Right renal cortex interstitium (tissue), 3 donors: Measurements from ENCODE around the gene WDR33. TPM values are rescaled to one million over a fixed set of nuclear protein-coding genes. Genes with fewer than 3 reads are reported as not detected.

Experiments used
- DNase-seq, 3 donors: peaks; one replicate each; pipeline ENCODE4 v3.0.0-alpha.2; 2013; ENCODE audit warnings: low read depth in 3 of 3, low spot score in 2 of 3
- polyA plus RNA-seq, 3 donors: library from polyadenylated mRNA; unstranded; fragments of 120-200 nt; gene quantifications; one replicate each; pipeline ENCODE4 v1.2.1, GENCODE V29; 2013; ENCODE audit not compliant: insufficient read length in 3 of 3

Gene WDR33
- polyA plus RNA-seq, 3 donors = 57.2 to 74.7 (median 60.9) TPM

DNA sequence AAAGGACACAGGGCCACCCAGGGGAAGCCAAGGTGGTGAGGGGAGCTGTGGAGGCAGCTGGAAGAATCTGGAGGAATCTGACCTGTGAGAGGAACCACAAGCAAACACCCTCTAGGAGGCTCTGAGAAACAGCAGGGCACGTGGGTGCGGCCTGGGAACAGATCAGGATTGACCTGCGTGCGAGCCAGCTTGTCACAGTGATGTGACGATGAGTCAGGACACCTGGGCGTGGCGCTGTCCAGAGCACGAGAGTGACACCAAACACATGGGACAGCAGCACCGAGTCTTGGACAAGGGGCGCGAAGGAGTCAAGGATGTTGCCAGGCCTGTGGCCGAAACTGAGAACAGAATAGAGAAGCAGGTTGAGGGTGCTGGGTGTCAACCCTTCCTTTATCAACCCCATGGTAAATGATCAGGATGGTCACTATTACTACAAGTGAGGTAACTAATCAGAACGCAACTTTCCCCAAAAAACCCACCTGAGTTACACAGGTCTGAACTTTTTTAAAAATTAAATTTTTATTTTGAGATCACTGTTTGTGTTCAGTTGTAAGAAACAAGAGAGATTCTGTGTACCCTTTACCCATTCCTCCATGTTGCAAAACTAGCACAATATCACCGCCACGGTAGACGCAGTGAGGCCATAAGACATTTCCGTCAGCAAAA, 110.3 kb downstream of the WDR33 start:
- DNase-seq = no peak

DNA sequence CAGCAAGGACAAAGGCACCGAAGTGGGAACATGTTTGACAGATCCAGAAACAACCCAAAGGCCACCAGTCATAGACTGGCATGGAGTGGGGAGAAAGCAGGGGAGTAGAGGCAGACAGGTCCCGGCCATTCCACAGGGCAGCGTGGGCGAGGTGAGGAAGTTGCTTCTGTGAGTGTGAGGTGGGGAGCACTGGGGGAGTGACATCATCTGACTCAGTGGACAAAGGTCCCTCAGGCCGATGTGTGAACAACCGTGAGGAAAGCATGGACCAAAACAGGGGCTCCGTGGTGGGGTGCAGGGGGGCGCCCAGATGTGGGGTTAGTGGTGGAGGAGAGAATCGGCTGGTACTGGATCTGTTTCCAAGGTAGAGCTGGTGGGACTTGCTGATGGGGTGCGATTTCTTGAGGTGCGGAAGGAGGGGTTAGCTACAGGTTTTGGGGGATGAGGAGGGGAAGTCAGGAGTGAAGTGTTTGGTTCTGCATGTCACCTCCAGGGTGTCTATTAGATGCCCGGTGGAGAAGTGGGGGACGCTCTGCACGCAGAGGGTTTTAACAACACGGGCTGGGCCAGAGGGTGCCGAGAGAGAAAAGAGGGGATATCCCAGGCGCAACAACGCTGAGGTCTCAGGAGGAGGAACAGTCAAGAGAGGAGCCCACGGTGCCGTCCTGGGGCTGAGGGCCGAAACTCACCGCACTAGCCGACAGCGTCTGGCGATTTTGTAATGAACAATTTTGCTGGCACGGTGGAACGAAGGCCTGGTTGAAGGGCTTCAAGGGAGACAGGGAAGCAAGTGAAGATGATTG, 112.2 kb downstream of the WDR33 start:
- DNase-seq = no peak

DNA sequence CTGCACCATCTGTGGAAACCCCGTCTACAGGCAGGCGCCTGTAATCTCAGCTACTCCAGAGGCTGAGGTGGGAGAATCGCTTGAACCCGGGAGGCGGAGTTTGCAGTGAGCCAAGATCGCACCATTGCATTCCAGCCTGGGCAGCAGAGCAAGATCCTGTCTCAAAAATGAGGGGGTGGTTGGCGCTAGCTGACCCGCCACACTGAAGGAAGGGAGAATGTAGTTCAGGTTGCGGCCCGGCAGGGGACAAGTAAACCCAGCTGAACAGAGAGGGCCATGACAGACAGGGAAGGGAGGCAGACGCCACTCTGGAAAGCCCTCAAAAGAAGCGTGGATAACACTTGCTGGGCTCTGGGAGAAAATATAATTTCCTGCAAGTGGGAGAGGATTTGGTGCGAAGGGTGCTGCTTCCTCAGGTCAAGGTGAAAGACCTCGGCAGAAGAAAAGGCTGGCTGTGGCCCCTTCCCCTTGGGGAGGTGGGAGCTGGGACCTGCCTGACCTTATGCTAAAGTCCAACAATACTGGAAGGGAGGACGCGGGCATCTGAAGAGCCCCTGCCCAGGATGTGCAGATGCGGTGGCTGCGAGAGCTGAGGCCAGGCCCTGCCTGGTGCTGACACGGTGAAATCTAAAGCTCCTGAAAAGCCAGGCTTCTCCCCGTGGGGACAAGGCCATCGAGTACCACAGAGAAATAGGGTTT, 113.3 kb downstream of the WDR33 start:
- DNase-seq = no peak

DNA sequence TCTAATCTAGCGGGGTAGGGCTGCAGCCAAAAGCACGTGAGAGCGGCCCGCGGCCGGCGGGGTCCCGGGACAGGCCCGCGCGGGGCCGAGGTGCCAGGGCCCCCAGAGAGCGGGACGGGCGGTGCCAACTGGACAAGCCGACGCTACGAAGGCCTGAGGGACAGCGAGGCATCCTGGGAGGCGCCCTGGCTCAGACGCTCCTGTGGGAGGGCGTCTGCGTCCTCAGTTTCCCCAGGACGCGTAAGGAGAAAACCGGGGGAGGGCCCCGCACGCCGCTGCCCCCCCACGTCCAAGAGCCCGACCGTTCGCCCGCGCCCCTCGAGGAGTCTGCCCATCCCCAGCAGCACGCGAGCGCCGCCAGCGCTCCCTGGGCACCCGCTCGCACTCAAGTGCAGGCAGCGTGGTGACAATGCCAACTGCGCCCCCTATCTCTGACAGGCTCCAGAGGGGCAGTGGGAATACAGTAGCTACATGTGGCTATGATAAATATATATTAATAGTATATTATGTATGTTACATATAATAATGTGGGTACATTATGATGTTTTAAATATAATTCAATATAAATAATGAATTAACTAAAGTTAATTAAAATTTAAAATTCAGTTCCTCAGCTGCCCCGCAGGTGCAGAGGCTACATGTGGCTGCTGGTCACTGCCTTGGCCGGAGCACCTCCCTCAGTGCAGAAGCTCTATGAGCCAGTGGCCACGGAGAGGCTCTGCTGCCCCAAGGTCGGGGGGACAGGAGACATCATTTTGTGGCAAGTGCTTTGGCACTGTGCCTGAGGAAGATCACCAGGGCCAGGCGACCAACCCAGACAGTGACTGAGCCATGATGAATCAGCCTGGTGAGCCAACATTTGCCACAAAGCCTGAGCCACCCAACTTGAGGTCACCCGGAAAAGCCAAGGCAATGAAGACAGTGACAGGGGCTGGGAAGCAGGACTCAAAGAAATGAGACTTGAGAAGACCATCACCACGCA, 115.2 kb downstream of the WDR33 start:
- DNase-seq = no peak

DNA sequence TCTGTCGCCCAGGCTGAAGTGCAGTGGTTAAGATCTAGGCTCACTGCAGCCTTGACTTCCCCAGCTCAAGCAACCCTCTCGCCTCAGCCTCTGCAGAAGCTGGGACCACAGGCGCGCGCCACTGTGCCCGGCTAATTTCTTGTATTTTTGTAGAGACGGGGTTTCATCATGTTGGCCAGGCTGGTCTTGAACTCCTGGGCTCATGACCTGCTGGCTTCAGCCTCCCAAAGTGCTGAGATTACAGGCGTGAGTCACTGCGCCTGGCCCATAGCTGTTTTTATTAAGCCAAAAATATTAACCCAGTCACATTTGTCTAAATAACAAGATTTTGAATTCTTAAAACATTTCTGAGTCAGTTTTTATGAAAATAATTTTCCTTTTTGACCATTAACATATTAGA, 116.0 kb downstream of the WDR33 start:
- no peak for DNase-seq

DNA sequence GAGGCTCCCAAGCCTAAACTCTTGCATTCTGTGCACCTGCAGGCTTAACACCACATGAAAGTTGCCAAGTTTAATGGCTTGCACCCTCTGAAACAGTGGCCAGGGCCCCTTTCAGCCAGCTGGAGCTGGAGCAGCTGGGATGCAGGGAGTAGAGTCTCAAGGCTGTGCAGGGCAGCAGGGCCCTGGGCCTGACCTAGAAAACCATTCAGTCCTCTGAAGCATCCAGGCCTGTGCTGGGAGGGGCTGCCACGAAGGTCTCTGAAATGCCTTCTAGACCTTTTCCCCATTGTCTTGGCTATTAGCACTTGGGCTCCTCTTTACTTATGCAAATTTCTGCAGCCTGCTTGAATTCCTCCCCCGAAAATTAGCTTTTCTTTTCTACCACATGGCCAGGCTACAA, 120.3 kb downstream of the WDR33 start:
- no peak for DNase-seq

DNA sequence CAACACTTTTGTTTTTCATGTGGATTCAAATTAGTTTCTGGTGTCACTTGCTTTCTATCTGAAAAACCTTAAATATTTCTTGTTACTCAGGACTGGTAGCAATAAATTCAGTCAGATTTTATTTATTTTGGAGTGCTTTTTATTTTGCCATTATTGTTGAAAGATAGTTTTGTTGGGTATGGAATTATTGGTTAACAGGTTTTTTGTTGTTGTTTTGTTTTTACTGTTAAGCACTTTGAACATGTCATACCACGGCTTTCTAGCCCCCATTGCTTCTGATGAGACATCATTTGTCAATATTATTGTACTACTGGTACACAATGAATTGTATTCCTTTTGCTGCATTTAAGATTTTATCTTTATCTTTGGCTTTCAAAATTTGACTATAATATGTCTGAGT, 122.6 kb downstream of the WDR33 start:
- DNase-seq = no peak

DNA sequence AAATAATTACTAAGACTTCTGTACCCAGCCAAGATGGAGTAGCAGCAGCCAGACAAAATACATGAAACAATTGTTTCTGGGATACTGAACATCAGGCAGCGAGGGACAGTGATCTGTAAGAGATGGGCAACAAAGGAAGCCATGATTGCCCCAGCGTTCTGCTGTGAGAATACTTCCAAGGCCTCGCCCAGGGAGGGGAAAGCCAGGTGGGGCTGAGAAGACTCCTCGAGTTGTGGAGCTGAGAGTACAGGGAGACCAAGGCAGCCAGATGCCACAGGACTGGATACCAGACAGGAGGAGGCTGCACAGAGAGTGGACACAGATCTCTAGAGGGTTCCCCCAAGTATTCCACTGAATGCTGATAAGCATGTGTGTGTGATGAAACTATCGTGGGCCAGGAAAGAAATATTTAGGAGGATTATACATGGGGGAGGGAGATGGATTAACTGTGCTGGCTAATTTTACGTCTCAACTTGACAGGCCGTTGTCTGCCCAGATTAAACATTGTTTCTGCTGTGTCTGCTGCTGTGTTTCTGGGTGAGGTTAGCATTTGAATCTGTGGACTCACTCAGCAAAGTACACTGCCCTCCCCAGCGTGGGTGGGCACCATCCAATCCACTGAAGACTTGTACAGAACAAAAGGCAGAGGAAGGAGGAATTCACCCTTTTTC, 125.4 kb downstream of the WDR33 start:
- DNase-seq = no peak

DNA sequence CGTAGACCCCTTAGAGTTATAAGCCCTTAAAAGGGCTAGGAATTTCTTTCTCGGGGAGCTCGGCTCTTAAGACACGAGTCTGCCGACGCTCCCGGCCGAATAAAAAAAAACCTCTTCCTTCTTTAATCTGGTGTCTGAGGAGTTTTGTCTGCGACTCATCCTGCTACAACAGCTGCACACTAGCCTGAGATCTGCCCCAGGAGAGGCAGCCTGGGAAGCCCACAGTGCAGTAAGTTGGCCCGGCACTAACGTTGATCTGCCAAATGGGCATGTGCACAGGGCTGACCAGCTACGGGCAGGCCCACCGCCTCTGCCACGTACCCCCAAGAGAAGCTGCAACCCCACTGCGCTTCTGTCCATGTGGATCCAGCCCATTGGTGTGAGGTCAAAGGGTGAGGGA, 127.2 kb downstream of the WDR33 start:
- no peak for DNase-seq

DNA sequence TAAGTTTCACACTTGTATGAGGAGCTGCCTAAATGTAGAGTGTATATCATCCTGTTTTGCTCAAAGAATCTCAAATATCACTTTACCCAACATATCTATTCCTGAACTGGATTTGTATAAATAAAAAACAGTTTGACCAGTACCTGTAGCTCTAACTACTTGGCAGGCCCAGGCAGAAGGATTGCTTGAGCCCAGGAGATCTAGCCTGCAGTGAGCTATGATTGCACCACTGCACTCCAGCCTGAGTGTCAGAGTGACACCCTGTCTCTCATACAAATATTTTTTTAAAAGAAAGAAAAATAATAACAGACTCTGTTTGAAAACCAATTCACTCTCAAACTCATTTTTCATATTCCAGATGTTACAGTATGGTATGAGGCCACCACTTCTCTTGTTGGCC, 127.9 kb downstream of the WDR33 start:
- no peak for DNase-seq

DNA sequence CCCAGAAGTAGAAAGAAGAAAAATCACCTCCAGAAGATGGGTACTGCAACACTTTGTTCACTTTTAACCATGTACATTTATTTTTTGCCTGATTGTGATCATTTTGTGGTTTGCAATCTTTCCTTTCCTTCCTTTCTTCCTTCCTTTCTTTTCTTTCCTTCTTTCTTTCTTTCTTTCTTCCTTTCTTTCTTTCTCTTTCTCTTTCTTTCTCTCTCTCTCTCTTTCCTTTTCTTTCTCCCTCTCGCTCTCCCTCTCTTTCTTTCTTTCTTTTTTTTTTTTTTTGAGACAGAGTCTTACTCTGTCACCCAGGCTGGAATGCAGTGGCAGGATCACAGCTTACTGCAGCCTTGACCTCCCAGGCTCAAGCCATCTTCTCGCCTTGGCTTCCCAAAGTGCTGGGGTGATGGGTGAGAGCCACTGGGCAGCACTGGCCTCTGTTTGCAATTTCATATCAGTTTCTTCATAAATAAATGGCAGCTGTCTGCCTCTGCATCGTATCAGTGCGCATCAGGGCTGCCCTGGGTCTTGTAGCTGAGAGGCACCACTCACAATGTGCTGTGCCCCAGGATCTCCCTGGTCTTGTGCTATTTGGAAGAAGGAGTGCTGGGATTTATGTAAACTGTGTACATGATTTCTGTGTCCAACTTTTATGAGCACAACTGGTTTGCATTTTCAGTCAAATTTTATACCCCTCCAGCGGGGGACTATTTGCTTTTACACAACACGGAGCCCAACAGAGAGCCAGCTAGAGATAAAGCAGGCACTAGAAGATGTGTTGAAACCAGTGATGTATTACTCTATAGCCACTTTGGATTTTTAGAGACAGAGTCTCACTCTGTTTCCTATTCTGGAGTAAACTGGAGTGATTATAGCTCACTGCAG, 128.8 kb downstream of the WDR33 start:
- no peak for DNase-seq

DNA sequence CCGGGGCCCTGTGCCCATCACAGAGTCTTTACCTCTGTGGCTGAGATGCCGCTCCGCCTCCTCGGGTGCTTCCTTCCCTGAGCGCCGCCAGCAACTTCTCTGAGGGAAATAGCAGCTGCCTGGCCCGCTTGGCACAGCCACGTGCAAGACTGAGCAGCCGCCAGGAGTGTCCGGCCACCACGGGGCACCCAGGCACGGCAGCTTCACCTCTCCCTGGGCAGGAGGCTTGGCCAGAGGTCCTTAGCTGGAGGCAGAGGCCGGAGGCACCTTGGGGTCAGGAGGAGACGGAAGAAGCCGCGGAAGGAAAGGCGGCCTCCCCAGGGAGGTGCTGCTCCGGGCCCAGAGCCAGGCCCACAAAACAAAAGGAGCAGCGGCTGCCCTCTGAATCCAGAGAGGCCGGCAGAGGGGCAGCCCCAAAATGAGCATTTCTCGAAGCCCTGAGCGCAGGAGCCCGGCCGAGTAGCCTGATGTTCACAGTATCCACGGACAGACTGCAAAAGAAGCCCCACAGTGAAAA, 129.6 kb downstream of the WDR33 start:
- no peak for DNase-seq

DNA sequence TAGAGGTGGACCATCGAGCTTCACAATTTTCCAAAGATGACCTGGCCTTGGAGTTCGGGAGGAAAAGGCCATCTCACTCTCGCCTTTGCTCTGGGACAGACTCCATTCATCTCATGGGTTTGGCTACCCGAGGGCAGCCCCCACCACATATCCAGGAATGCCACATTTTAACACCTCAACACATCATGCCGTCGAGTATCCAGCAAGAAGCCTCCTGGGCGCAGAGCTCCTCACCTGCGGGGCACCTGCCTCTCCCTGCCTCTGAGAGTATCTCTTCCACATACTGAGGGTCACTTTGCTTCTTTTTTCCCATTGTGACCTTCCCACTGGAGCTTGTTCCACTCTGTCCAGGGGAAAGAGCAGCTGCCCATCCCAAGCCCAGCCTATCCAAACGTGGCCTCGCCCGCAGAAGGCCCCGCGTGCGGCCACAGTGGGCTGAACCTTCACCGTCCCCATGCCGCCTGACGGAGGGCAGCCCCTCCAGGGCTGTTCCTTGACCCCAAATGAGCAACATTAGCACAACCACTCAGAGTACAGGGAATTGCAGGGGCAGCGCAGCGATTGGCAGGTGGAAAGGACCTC, 130.2 kb downstream of the WDR33 start:
- DNase-seq = no peak

DNA sequence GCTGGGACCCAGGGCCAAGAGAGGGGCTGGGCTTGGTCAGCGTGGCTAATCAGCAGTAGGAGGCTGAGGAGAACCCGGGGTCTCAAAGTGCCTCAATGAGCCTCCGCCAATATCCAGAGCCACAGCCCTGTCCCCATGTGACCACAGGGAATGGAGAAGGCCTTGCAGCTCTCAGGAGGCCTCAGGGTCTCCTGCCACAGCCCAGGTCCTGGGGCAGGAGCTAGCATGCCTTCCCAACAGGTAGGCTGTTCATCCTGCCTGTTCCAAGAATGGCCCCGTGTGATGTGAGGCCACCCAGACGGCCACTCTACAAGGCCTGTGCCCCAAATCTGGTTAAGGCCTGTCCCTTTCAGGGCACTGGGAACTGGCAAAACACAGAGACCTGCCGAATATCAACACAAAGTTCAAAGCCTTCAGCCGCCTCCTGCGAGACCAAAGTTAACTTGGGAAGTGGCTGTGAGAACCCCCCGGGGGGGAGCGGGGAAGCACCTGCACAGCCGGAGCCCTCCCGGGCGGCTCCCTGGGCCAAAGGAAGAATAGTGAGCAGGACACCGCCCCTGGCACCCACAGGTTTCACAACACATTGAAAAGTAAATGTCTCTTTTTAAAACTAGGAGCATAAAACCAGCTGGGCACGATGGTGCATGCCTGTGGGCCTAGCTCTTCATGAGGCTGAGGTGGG, 131.2 kb downstream of the WDR33 start:
- no peak for DNase-seq

DNA sequence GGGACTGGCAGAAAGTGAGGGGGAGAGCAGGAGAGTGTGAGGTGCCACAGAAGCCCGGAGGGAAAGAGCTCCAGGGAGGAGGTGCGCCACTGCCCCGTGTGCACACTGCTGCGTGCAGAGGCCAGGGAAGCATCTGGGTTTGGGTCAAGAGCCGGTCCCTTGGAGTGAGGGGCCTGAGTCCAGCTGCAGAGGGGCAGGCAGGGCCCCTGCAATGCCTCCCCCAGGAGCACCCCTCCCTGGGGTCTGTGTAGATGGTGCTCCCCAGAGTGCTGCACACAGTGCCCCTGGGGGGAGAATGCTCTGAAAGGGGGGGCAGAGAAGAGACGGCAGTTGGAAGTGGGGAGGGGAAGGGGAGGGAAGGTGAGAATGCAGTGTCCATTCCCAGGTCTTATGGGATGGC, 132.0 kb downstream of the WDR33 start:
- DNase-seq = no peak

DNA sequence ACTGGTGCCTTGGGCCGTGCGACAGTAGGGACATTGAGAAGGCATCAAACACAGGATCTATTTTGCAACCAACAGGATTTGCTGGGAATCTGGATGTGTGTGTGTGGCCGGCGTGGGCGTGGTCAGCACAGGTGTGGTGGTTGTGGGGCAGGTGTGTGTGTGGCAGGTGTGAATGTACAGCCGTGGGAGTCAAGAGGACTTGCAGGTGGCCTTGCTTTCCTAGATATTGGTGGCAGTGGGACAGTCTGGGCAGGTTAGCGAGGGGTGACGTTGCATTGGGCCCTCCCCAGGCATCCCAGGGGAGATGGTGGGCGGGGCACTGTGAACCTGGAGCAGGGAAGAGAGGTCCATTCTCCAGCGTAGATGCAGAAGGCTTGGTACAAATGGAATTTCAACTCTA, 132.4 kb downstream of the WDR33 start:
- no peak for DNase-seq

DNA sequence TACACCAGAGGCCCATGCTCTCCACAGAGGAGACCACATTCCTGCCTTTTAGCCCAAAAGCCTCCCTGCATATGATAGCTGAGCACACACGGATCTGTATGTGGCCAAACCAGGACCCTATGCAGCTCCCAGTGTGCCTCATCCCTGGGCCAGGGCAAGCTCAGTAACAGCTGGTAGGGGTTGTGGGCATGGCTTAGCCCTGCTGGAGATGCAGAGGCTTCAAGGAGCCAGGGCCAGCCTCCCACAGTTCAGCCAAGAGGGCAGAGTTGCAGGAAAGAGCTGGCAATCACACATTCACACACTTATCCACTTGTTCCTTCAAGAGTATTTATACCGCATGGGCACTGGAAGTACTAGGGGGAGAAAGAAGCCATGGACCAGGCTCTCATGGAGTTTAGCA, 134.1 kb downstream of the WDR33 start:
- no peak for DNase-seq
